Lung (tissue), 12 donors: ENCODE results near the gene HYLS1. TPM values are rescaled to one million over a fixed set of nuclear protein-coding genes. Genes with fewer than 3 reads are reported as not detected.

Experiments used
- ATAC-seq: fragments of 200-7000 bp; cut with Tn5 transposase; one replicate; pipeline ENCODE4 v1.9.1; 2020; ENCODE audit warnings: moderate number of reproducible peaks; ENCODE audit not compliant: insufficient read depth, low FRiP score
- DNase-seq, 3 donors: peaks; one replicate each; pipeline ENCODE4 v3.0.0-alpha.2; 2013 to 2017
- H3K27ac ChIP-seq, 2 donors: one replicate each; pipeline ENCODE4 v1.5.1; 2013; ENCODE audit warnings: mild to moderate bottlenecking in 2 of 2, moderate library complexity in 2 of 2, control low read depth in 1 of 2, inconsistent platforms in 1 of 2, low read depth in 1 of 2, low read length in 1 of 2
- H3K27me3 ChIP-seq, 3 donors: one replicate each; pipeline ENCODE4 v1.5.1; 2013; ENCODE audit warnings: low read length in 2 of 3; ENCODE audit not compliant: control insufficient read depth in 3 of 3, insufficient read depth in 3 of 3
- H3K36me3 ChIP-seq, 4 donors: one replicate each; pipeline ENCODE4 v1.5.1; 2013; ENCODE audit warnings: low read length in 4 of 4, mild to moderate bottlenecking in 1 of 4, moderate library complexity in 1 of 4; ENCODE audit not compliant: control insufficient read depth in 4 of 4, insufficient read depth in 4 of 4
- H3K4me1 ChIP-seq, 5 donors: one replicate each; pipeline ENCODE4 v1.5.1; 2013; ENCODE audit warnings: low read length in 5 of 5, mild to moderate bottlenecking in 2 of 5, moderate library complexity in 1 of 5; ENCODE audit not compliant: control insufficient read depth in 5 of 5, insufficient read depth in 5 of 5
- H3K4me3 ChIP-seq: one replicate; pipeline ENCODE4 v1.5.1; 2013; ENCODE audit warnings: mild to moderate bottlenecking, control low read depth, moderate library complexity
- H3K9ac ChIP-seq, 2 donors: one replicate each; pipeline ENCODE4 v1.5.1; 2013; ENCODE audit warnings: low read length in 2 of 2, control low read depth in 1 of 2; ENCODE audit not compliant: insufficient read depth in 1 of 2
- H3K9me3 ChIP-seq, 4 donors: one replicate each; pipeline ENCODE4 v1.5.1; 2013; ENCODE audit warnings: low read length in 3 of 4, mild to moderate bottlenecking in 1 of 4, moderate library complexity in 1 of 4; ENCODE audit not compliant: control insufficient read depth in 4 of 4, insufficient read depth in 3 of 4
- CTCF ChIP-seq: IDR thresholded peaks from 2 replicates; pipeline ENCODE4 v1.5.1; 2012; ENCODE audit warnings: mild to moderate bottlenecking; ENCODE audit errors: control extremely low read depth, extremely low read depth
- WGBS, 2 donors: extraction: QIAGEN DNeasy Blood & Tissue Kit; methylation state at CpG; one replicate each; pipeline ENCODE4 v1.1.7; 2013; 5-methylcytosine and 5-hydroxymethylcytosine counted together
- polyA plus RNA-seq, 2 donors: library from polyadenylated mRNA; stranded (reverse); fragments of 200-250 nt; gene quantifications; one replicate each; pipeline ENCODE4 v1.2.1, GENCODE V29; 2013
- total RNA-seq, 2 donors: library from RNA; depleted of rRNA in 1 of 2; stranded (reverse); fragments of >200 nt in 1 of 2; gene quantifications; one replicate each; pipeline ENCODE4 v1.2.1, GENCODE V29; 2014 to 2021
- donor health status: control.
- donor health status: control.
- donor health status: Bipolar disorder and iron deficiency.
- donor health status: healthy.
- donor health status: DM: yes; HTN: yes; CAD: no.

Gene HYLS1
- total and polyA plus RNA-seq, 4 donors = 1.5 to 2.6 (median 2.0) TPM

- no peaks in the 10 kb centered on the region for H3K9me3 ChIP-seq
- 77 to 85% methylated on average over 13 of the region's 13 CpGs for WGBS, 2 donors
- no peak for DNase-seq
Observed at GRCh38 chr11:125944350-125945010, 57.0 kb downstream of the HYLS1 start.

GRCh38 chr11:125945011-125945796, 57.7 kb downstream of the HYLS1 start:
- Histone ChIP-seq H3K4me3 (no peak overlapping the region), H3K27ac (no peak overlapping the region), H3K9ac (no peak overlapping the region), H3K9me3 (no peaks in the 10 kb centered on the region), H3K36me3 (no peaks in the 10 kb centered on the region), H3K4me1 (no peaks in the 10 kb centered on the region), H3K27me3 (peaks cover 0 to 8% (median 0%) of the 10 kb centered on the region in 3 donors)
- no peak for TF ChIP-seq CTCF
- WGBS, 2 donors = 71 to 72% methylated on average over 15 of the region's 15 CpGs
- DNase-seq (no peak), ATAC-seq (no peak)

More at GRCh38 chr11:125944350-125945010, 57.0 kb downstream of the HYLS1 start:
- Histone ChIP-seq H3K4me3 (no peak overlapping the region), H3K27ac (no peak overlapping the region), H3K9ac (no peak overlapping the region), H3K4me1 (no peaks in the 10 kb centered on the region), H3K36me3 (no peaks in the 10 kb centered on the region), H3K27me3 (peaks cover 0 to 8% (median 0%) of the 10 kb centered on the region in 3 donors)
- no peak for TF ChIP-seq CTCF
- no peak for ATAC-seq

GRCh38 chr11:125945797-125946520, 58.5 kb downstream of the HYLS1 start, which contains the start of gene VSIG10L2:
TSS of gene VSIG10L2 (plus strand) at chr11:125946044. CDS start at chr11:125946056, 12 bp downstream.
- ATAC-seq (no peak), DNase-seq (no peak)
- no peak within 1 kb of the TSS for H3K4me3 ChIP-seq
- no peak within 1 kb of the TSS for H3K9ac ChIP-seq
- H3K27me3 ChIP-seq = peaks cover 0 to 8% (median 0%) of the 10 kb centered on the region in 3 donors
- H3K36me3 ChIP-seq = no peaks in the 10 kb centered on the region
- WGBS, 2 donors = 84 to 88% methylated on average over 8 of the region's 8 CpGs
- no peaks in the 10 kb centered on the region for H3K9me3 ChIP-seq
- H3K27ac ChIP-seq = no peak within 1 kb of the TSS
- peaks cover 0 to 6% (median 0%) of the 10 kb centered on the region in 5 donors for H3K4me1 ChIP-seq
- TF ChIP-seq CTCF = no peak
